ENCODE measurements around the gene KCNJ9. TPM values are rescaled to one million over a fixed set of nuclear protein-coding genes. Genes with fewer than 3 reads are reported as not detected.

The KCNJ9 gene
- total and polyA plus RNA-seq, 3 donors from 2014 or later: 0.37 to 0.68 (median 0.55) TPM

DNA sequence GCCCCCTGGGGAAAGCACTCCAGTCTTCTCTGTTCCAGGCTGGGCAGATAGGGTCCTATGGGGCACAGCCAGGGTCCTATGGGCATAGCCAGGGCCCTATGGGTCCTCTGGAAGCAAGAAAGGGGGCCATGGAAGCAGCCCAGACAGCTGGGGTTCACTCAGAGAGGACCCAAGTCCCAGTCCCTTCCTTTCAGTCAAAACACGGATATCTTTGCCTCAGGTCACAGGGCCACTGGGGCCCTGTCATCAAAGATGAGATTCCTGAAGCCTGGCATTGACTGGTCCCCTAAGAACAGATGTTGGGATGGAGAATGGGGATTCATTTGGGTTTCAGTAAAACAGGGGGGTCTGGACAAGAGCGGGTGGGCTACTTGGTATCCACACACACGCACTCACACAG, 8.5 kb downstream of the KCNJ9 start:
- intact Hi-C loops (cut with DNase I; ENCODE audit: low total_unique reads): no loop called here
- no peak for DNase-seq
- H3K27me3 ChIP-seq: no peaks in the 10 kb centered on the region
- TF ChIP-seq, protein P1, sequence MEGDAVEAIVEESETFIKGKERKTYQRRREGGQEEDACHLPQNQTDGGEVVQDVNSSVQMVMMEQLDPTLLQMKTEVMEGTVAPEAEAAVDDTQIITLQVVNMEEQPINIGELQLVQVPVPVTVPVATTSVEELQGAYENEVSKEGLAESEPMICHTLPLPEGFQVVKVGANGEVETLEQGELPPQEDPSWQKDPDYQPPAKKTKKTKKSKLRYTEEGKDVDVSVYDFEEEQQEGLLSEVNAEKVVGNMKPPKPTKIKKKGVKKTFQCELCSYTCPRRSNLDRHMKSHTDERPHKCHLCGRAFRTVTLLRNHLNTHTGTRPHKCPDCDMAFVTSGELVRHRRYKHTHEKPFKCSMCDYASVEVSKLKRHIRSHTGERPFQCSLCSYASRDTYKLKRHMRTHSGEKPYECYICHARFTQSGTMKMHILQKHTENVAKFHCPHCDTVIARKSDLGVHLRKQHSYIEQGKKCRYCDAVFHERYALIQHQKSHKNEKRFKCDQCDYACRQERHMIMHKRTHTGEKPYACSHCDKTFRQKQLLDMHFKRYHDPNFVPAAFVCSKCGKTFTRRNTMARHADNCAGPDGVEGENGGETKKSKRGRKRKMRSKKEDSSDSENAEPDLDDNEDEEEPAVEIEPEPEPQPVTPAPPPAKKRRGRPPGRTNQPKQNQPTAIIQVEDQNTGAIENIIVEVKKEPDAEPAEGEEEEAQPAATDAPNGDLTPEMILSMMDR (IDR thresholded peaks at IDR 0.05): no peak
- TF ChIP-seq POLR2A (IDR thresholded peaks at IDR 0.05): no peak
- H3K9me3 ChIP-seq: no peaks in the 10 kb centered on the region
- WGBS, 2 donors: 72 to 83% methylated on average over 3 of the region's 3 CpGs
- no peaks in the 10 kb centered on the region for H3K36me3 ChIP-seq (ENCODE audit: low read depth, missing control alignments)
- no peak overlapping the region for H3K4me3 ChIP-seq
- no peak overlapping the region for H3K27ac ChIP-seq
- H3K4me1 ChIP-seq: no peaks in the 10 kb centered on the region

DNA sequence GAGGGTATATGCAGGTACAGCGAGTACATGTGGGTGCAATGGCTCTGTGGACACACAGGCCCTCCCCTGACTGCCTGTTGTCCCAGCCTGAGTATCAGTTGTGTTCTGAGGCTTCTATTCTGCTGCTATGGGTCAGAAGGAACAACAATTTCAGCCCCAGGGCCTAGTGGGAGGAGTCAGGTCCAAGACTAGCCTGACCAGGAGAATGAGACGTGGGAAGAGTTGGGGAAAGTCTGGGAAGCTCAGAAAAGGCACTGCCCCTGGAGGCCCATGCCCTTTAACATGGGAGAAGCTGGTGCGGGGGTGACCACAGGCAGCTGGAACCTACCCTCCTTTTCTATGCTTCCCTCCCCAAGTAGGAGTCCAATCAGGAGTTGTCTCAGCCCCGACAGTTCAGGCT, 9.4 kb downstream of the KCNJ9 start:
- intact Hi-C loops (cut with DNase I; ENCODE audit: low total_unique reads): no loop called here
- 84 to 86% methylated on average over 4 of the region's 4 CpGs for WGBS, 2 donors
- TF ChIP-seq, protein P1 (IDR thresholded peaks at IDR 0.05): no peak
- no peak for TF ChIP-seq POLR2A (IDR thresholded peaks at IDR 0.05)
- Histone ChIP-seq H3K36me3 (ENCODE audit: low read depth, missing control alignments) (no peaks in the 10 kb centered on the region), H3K4me1 (no peaks in the 10 kb centered on the region), H3K27me3 (no peaks in the 10 kb centered on the region), H3K9me3 (no peaks in the 10 kb centered on the region), H3K27ac (no peak overlapping the region), H3K4me3 (no peak overlapping the region)
- DNase-seq: no peak

DNA sequence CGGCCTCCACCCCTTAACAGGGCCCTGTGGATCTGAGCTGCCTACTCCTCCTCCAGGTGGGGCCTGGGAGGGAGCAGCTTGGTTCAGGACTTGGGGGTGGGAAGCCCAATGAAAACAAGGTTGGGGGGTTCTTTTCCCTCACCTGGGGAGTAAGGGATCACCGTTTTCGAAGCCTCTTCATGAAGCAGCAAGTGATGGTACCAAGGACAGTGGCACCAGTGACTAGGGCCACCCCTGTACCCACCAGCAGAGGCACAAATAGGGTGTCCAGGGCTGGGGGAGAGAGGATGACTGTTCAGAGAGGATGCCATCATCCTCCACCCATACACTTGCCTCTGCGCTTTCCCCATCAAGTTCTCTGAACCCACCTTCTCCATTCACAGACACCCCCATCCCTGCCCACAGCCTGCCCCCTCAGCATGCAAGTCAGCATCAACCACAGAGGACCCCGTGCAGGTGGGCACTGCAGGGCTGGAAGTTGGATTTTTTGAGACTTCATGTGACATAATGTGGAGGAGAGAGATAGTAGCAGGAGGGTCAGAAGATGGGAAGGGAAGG, 10.4 kb downstream of the KCNJ9 start:
- H3K27me3 ChIP-seq: no peaks in the 10 kb centered on the region
- H3K9me3 ChIP-seq: no peaks in the 10 kb centered on the region
- 95 to 97% methylated on average over 5 of the region's 5 CpGs for WGBS, 2 donors
- intact Hi-C loops (cut with DNase I; ENCODE audit: low total_unique reads): no loop called here
- no peak for TF ChIP-seq POLR2A (IDR thresholded peaks at IDR 0.05)
- TF ChIP-seq, protein P1 (IDR thresholded peaks at IDR 0.05): no peak
- H3K4me1 ChIP-seq: peaks cover 3% of the 10 kb centered on the region
- H3K27ac ChIP-seq: no peak overlapping the region
- H3K36me3 ChIP-seq (ENCODE audit: low read depth, missing control alignments): no peaks in the 10 kb centered on the region
- DNase-seq: no peak
- no peak overlapping the region for H3K4me3 ChIP-seq

DNA sequence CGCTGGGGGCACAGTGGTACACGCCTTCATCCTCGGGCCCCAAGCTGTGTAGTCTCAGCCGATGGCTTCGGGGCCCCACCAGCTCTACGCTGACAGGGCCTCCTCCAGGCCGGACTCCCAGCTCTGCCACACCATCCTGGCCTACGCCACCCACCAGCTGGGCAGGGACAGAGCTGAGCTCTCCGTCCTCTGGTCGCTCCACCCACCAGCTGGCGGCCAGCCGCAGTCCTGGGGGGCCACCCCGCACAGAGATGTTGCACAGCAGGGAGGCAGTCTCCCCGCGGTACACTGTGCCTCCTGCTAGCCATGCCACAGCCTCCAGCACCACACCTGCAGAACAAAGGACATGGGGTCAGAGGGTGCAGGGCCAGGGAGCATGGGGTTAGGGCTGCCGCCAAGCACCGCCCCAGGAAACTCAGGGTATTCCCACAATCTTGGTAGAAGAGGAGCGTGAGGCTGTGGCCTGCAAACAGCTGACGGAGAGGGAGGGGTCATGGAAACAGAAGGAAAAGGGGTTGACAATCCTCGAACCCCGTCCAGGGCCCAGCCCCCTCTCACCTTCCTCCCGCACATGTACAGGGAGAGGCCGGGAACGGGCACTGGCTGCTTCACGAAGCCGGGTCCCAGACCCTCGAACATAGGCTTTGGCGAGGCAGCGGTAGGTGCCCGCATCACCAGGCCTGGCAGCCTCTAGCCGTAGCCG, 11.2 kb downstream of the KCNJ9 start:
- no peak overlapping the region for H3K27ac ChIP-seq
- TF ChIP-seq POLR2A (IDR thresholded peaks at IDR 0.05): no peak
- TF ChIP-seq, protein P1 (IDR thresholded peaks at IDR 0.05): no peak
- H3K9me3 ChIP-seq: no peaks in the 10 kb centered on the region
- intact Hi-C loops (cut with DNase I; ENCODE audit: low total_unique reads): no loop called here
- DNase-seq: no peak
- WGBS, 2 donors: 93 to 96% methylated on average over 11 to 32 of the region's 32 CpGs
- H3K27me3 ChIP-seq: no peaks in the 10 kb centered on the region
- no peaks in the 10 kb centered on the region for H3K36me3 ChIP-seq (ENCODE audit: low read depth, missing control alignments)
- peaks cover 10% of the 10 kb centered on the region for H3K4me1 ChIP-seq
- no peak overlapping the region for H3K4me3 ChIP-seq

DNA sequence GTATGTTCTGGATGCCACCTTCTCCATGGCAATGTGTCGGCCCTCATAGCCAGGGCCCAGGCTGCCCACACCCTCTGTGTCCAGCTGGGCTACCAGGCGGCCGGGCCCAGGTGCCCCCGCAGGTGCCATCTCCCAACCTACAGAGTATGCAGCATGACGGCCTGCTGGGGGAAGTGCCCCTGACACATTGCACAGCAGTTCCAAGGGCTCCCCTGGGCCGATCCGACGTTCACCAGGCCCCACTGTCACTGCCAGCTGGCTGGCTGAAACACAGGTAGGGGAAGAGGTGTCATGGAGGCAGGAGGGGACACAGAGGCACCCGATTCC, 11.7 kb downstream of the KCNJ9 start:
- 72 to 88% methylated on average over 4 to 9 of the region's 9 CpGs for WGBS, 2 donors
- intact Hi-C loops (cut with DNase I; ENCODE audit: low total_unique reads): no loop called here
- TF ChIP-seq, protein P1 (IDR thresholded peaks at IDR 0.05): no peak
- no peak overlapping the region for H3K27ac ChIP-seq
- no peaks in the 10 kb centered on the region for H3K27me3 ChIP-seq
- H3K9me3 ChIP-seq: no peaks in the 10 kb centered on the region
- H3K4me1 ChIP-seq: peaks cover 15% of the 10 kb centered on the region
- no peaks in the 10 kb centered on the region for H3K36me3 ChIP-seq (ENCODE audit: low read depth, missing control alignments)
- DNase-seq: no peak
- no peak overlapping the region for H3K4me3 ChIP-seq
